Measurements from ENCODE around the gene TRIM40.
"Not testable (repeated sequence)": the region's sequence is repeated elsewhere in the genome, so short reads cannot be mapped to it uniquely, and the experiment has no call there.

DNA sequence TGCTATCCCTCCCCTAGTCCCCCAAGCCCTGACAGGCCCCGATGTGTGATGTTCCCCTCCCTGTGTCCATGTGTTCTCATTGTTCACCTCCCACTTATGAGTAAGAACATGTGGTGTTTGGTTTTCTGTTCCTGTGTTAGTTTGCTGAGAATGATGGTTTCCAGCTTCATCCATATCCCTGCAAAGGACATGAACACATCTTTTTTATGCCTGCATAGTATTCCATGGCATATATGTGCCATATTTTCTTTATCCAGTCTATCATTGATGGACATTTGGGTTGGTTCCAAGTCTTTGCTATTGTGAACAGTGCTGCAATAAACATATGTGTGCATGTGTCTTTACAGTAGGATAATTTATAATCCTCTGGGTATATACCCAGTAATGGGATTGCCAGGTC is 29.3 kb downstream of the TRIM40 start:
- TF ChIP-seq, protein P1, sequence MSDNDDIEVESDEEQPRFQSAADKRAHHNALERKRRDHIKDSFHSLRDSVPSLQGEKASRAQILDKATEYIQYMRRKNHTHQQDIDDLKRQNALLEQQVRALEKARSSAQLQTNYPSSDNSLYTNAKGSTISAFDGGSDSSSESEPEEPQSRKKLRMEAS (IDR thresholded peaks at IDR 0.05) = not testable (repeated sequence)
- TF ChIP-seq, protein P2, sequence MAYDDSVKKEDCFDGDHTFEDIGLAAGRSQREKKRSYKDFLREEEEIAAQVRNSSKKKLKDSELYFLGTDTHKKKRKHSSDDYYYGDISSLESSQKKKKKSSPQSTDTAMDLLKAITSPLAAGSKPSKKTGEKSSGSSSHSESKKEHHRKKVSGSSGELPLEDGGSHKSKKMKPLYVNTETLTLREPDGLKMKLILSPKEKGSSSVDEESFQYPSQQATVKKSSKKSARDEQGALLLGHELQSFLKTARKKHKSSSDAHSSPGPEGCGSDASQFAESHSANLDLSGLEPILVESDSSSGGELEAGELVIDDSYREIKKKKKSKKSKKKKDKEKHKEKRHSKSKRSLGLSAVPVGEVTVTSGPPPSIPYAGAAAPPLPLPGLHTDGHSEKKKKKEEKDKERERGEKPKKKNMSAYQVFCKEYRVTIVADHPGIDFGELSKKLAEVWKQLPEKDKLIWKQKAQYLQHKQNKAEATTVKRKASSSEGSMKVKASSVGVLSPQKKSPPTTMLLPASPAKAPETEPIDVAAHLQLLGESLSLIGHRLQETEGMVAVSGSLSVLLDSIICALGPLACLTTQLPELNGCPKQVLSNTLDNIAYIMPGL (CRISPR knock-in tag; IDR thresholded peaks at IDR 0.05; ENCODE audit: borderline replicate concordance) = not testable (repeated sequence)
- TF ChIP-seq TP53 (CRISPR knock-in tag; IDR thresholded peaks at IDR 0.05); MAFK (IDR thresholded peaks at IDR 0.05; ENCODE audit: partially characterized antibody); JUNB (IDR thresholded peaks at IDR 0.05); SMC3 (IDR thresholded peaks at IDR 0.05); HDAC2 (IDR thresholded peaks at IDR 0.05); RCOR1 (IDR thresholded peaks at IDR 0.05; ENCODE audit: low read depth, low read length); RFX5 (IDR thresholded peaks at IDR 0.05); EP300 (IDR thresholded peaks at IDR 0.05): not testable (repeated sequence)
- TF ChIP-seq, protein P3, sequence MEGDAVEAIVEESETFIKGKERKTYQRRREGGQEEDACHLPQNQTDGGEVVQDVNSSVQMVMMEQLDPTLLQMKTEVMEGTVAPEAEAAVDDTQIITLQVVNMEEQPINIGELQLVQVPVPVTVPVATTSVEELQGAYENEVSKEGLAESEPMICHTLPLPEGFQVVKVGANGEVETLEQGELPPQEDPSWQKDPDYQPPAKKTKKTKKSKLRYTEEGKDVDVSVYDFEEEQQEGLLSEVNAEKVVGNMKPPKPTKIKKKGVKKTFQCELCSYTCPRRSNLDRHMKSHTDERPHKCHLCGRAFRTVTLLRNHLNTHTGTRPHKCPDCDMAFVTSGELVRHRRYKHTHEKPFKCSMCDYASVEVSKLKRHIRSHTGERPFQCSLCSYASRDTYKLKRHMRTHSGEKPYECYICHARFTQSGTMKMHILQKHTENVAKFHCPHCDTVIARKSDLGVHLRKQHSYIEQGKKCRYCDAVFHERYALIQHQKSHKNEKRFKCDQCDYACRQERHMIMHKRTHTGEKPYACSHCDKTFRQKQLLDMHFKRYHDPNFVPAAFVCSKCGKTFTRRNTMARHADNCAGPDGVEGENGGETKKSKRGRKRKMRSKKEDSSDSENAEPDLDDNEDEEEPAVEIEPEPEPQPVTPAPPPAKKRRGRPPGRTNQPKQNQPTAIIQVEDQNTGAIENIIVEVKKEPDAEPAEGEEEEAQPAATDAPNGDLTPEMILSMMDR (IDR thresholded peaks at IDR 0.05) = not testable (repeated sequence)
- TF ChIP-seq, protein P4, sequence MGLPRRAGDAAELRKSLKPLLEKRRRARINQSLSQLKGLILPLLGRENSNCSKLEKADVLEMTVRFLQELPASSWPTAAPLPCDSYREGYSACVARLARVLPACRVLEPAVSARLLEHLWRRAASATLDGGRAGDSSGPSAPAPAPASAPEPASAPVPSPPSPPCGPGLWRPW (IDR thresholded peaks at IDR 0.05) = not testable (repeated sequence)

Data from A549 (cell line).